HG03354 (cell line): ENCODE measurements around the gene LHB.
"Not testable (repeated sequence)": the region's sequence is repeated elsewhere in the genome, so short reads cannot be mapped to it uniquely, and the experiment has no call there.

Experiments
- ATAC-seq: cut with Tn5 transposase; IDR thresholded peaks from one replicate; pipeline ENCODE4 v1.9.1; 2021; ENCODE audit warnings: mild to moderate bottlenecking; ENCODE audit not compliant: unreplicated experiment, poor library complexity, severe bottlenecking

The LHB gene

GRCh38 chr19:49038557-49039276, 21.8 kb upstream of the LHB start:
- not testable (repeated sequence) for ATAC-seq

- not testable (repeated sequence) for ATAC-seq
Observed at GRCh38 chr19:49038111-49038510, 21.2 kb upstream of the LHB start.

- ATAC-seq: not testable (repeated sequence)
Observed at GRCh38 chr19:49036815-49037214, 19.9 kb upstream of the LHB start, which contains the start of gene CGB1. Gene CGB1, minus strand, starts transcription at chr19:49036895. Its CDS starts 184 bp downstream, at chr19:49036711.

- not testable (repeated sequence) for ATAC-seq
Observed at GRCh38 chr19:49031642-49032301, 14.9 kb upstream of the LHB start, which contains the start of gene CGB2. Gene CGB2, plus strand, starts transcription at chr19:49031890. Its CDS starts 206 bp downstream, at chr19:49032096.

GRCh38 chr19:49030323-49030722, 13.4 kb upstream of the LHB start:
- not testable (repeated sequence) for ATAC-seq

GRCh38 chr19:49029749-49030148, 12.9 kb upstream of the LHB start:
- not testable (repeated sequence) for ATAC-seq

- not testable (repeated sequence) for ATAC-seq
Observed at GRCh38 chr19:49028686-49029085, 11.8 kb upstream of the LHB start.

- not testable (repeated sequence) for ATAC-seq
Observed at GRCh38 chr19:49025599-49025998, 8.7 kb upstream of the LHB start.

- ATAC-seq: not testable (repeated sequence)
Observed at GRCh38 chr19:49025088-49025487, 8.2 kb upstream of the LHB start.

GRCh38 chr19:49024233-49024632, 7.3 kb upstream of the LHB start, which contains the start of gene CGB3:
Gene CGB3, minus strand, starts transcription at chr19:49024333. Its CDS starts 362 bp downstream, at chr19:49023971.
- not testable (repeated sequence) for ATAC-seq

GRCh38 chr19:49022116-49022515, 5.2 kb upstream of the LHB start:
- no peak for ATAC-seq

GRCh38 chr19:49020931-49021895, 4.3 kb upstream of the LHB start:
- ATAC-seq: no peak

GRCh38 chr19:49020342-49020741, 3.5 kb upstream of the LHB start:
- ATAC-seq: no peak

- no peak for ATAC-seq
Observed at GRCh38 chr19:49019242-49019932, 2.5 kb upstream of the LHB start.

GRCh38 chr19:49018388-49019241, 1.7 kb upstream of the LHB start:
- ATAC-seq: not testable (repeated sequence)

- ATAC-seq: peak; percentile 54
Observed at GRCh38 chr19:49017666-49018351, 918 bp upstream of the LHB start.

GRCh38 chr19:49016067-49016839, 638 bp downstream of the LHB start:
- ATAC-seq: no peak
